ENCODE data around the gene FRMD4A.

Gene FRMD4A

GRCh38 chr10:13949844-13950542 lies 380.7 kb downstream of the FRMD4A start:
- Mint-ChIP-seq H3K36me3 (ENCODE audit: insufficient read depth) (no peaks in the 10 kb centered on the region), H3K4me1 (ENCODE audit: low read depth in 2 of 2) (no peaks in the 10 kb centered on the region), H3K27ac (no peak overlapping the region), H3K4me3 (no peak overlapping the region), H3K27me3 (peaks cover 7 to 9% of the 10 kb centered on the region in 2 donors), H3K9me3 (no peaks in the 10 kb centered on the region)
- ATAC-seq (replicated peaks) (no peak), DNase-seq (no peak)

- Mint-ChIP-seq H3K4me3 (no peak overlapping the region), H3K27ac (no peak overlapping the region), H3K9me3 (no peaks in the 10 kb centered on the region), H3K36me3 (ENCODE audit: insufficient read depth) (no peaks in the 10 kb centered on the region), H3K4me1 (ENCODE audit: low read depth in 2 of 2) (no peaks in the 10 kb centered on the region), H3K27me3 (peaks cover 4 to 26% of the 10 kb centered on the region in 2 donors)
- DNase-seq, result no peak
- no peak for ATAC-seq (replicated peaks)
These were observed 384.6 kb downstream of the FRMD4A start for GRCh38 chr10:13946209-13946460.

GRCh38 chr10:13945390-13946208 lies 385.1 kb downstream of the FRMD4A start:
- Mint-ChIP-seq H3K9me3 (no peaks in the 10 kb centered on the region), H3K4me3 (no peak overlapping the region), H3K27ac (no peak overlapping the region), H3K27me3 (peaks cover 0 to 21% of the 10 kb centered on the region in 2 donors), H3K36me3 (ENCODE audit: insufficient read depth) (no peaks in the 10 kb centered on the region), H3K4me1 (ENCODE audit: low read depth in 2 of 2) (no peaks in the 10 kb centered on the region)
- DNase-seq (no peak), ATAC-seq (replicated peaks) (no peak)

GRCh38 chr10:13944823-13945222 lies 385.9 kb downstream of the FRMD4A start:
- no peaks in the 10 kb centered on the region for H3K36me3 Mint-ChIP-seq (ENCODE audit: insufficient read depth)
- H3K9me3 Mint-ChIP-seq, result no peaks in the 10 kb centered on the region
- H3K27ac Mint-ChIP-seq, result no peak overlapping the region
- no peak for DNase-seq
- no peaks in the 10 kb centered on the region for H3K4me1 Mint-ChIP-seq (ENCODE audit: low read depth in 2 of 2)
- H3K27me3 Mint-ChIP-seq, result peaks cover 0 to 18% of the 10 kb centered on the region in 2 donors
- no peak overlapping the region for H3K4me3 Mint-ChIP-seq
- ATAC-seq (replicated peaks), result no peak

- no peaks in the 10 kb centered on the region for H3K36me3 Mint-ChIP-seq (ENCODE audit: insufficient read depth)
- no peaks in the 10 kb centered on the region for H3K4me1 Mint-ChIP-seq (ENCODE audit: low read depth in 2 of 2)
- no peaks in the 10 kb centered on the region for H3K9me3 Mint-ChIP-seq
- DNase-seq (no peak), ATAC-seq (replicated peaks) (no peak)
- H3K27ac Mint-ChIP-seq, result no peak overlapping the region
- no peak overlapping the region for H3K4me3 Mint-ChIP-seq
- H3K27me3 Mint-ChIP-seq, result peaks cover 0 to 19% of the 10 kb centered on the region in 2 donors
These were observed 386.9 kb downstream of the FRMD4A start for GRCh38 chr10:13943735-13944398.

GRCh38 chr10:13942035-13942434 lies 388.7 kb downstream of the FRMD4A start:
- Mint-ChIP-seq H3K27ac (no peak overlapping the region), H3K4me3 (no peak overlapping the region), H3K36me3 (ENCODE audit: insufficient read depth) (no peaks in the 10 kb centered on the region), H3K4me1 (ENCODE audit: low read depth in 2 of 2) (no peaks in the 10 kb centered on the region), H3K27me3 (peaks cover 0 to 36% of the 10 kb centered on the region in 2 donors), H3K9me3 (no peaks in the 10 kb centered on the region)
- DNase-seq (no peak), ATAC-seq (replicated peaks) (no peak)

GRCh38 chr10:13939391-13939790 lies 391.3 kb downstream of the FRMD4A start:
- Mint-ChIP-seq H3K27me3 (peaks cover 4 to 55% of the 10 kb centered on the region in 2 donors), H3K4me1 (ENCODE audit: low read depth in 2 of 2) (peaks cover 0 to 2% of the 10 kb centered on the region in 2 donors), H3K27ac (no peak overlapping the region), H3K4me3 (no peak overlapping the region), H3K36me3 (ENCODE audit: insufficient read depth) (no peaks in the 10 kb centered on the region), H3K9me3 (no peaks in the 10 kb centered on the region)
- ATAC-seq (replicated peaks) (no peak), DNase-seq (no peak)

GRCh38 chr10:13938950-13939349 lies 391.8 kb downstream of the FRMD4A start:
- H3K27ac Mint-ChIP-seq, result no peak overlapping the region
- no peak overlapping the region for H3K4me3 Mint-ChIP-seq
- no peaks in the 10 kb centered on the region for H3K9me3 Mint-ChIP-seq
- no peak for ATAC-seq (replicated peaks)
- no peaks in the 10 kb centered on the region for H3K36me3 Mint-ChIP-seq (ENCODE audit: insufficient read depth)
- peaks cover 0 to 2% of the 10 kb centered on the region in 2 donors for H3K4me1 Mint-ChIP-seq (ENCODE audit: low read depth in 2 of 2)
- DNase-seq, result no peak
- H3K27me3 Mint-ChIP-seq, result peaks cover 4 to 57% of the 10 kb centered on the region in 2 donors

GRCh38 chr10:13936826-13937225 lies 393.9 kb downstream of the FRMD4A start:
- DNase-seq (no peak), ATAC-seq (replicated peaks) (no peak)
- Mint-ChIP-seq H3K4me3 (no peak overlapping the region), H3K27ac (no peak overlapping the region), H3K9me3 (no peaks in the 10 kb centered on the region), H3K36me3 (ENCODE audit: insufficient read depth) (no peaks in the 10 kb centered on the region), H3K4me1 (ENCODE audit: low read depth in 2 of 2) (peaks cover 0 to 2% of the 10 kb centered on the region in 2 donors), H3K27me3 (peaks cover 4 to 59% of the 10 kb centered on the region in 2 donors)

GRCh38 chr10:13930120-13930519 lies 400.6 kb downstream of the FRMD4A start:
- H3K27ac Mint-ChIP-seq, result no peak overlapping the region
- H3K4me3 Mint-ChIP-seq, result no peak overlapping the region
- DNase-seq, result peak in 1 of 3 experiments; percentile 4

GRCh38 chr10:13928451-13928850 lies 402.3 kb downstream of the FRMD4A start:
- Mint-ChIP-seq H3K9me3 (no peaks in the 10 kb centered on the region), H3K36me3 (ENCODE audit: insufficient read depth) (no peaks in the 10 kb centered on the region), H3K27me3 (peaks cover 9 to 46% of the 10 kb centered on the region in 2 donors), H3K27ac (no peak overlapping the region), H3K4me1 (ENCODE audit: low read depth in 2 of 2) (peaks cover 5% of the 10 kb centered on the region in 2 donors), H3K4me3 (no peak overlapping the region)
- ATAC-seq (replicated peaks), result no peak
- DNase-seq, result no peak

More at GRCh38 chr10:13930120-13930519, 400.6 kb downstream of the FRMD4A start:
- peaks cover 9 to 49% of the 10 kb centered on the region in 2 donors for H3K27me3 Mint-ChIP-seq
- peak; percentile 70 for ATAC-seq (replicated peaks)
- H3K4me1 Mint-ChIP-seq (ENCODE audit: low read depth in 2 of 2), result peaks cover 5% of the 10 kb centered on the region in 2 donors
- no peaks in the 10 kb centered on the region for H3K9me3 Mint-ChIP-seq
- H3K36me3 Mint-ChIP-seq (ENCODE audit: insufficient read depth), result no peaks in the 10 kb centered on the region

GRCh38 chr10:13925971-13926780 lies 404.5 kb downstream of the FRMD4A start:
- DNase-seq (no peak), ATAC-seq (replicated peaks) (no peak)
- H3K4me3 Mint-ChIP-seq, result no peak overlapping the region
- no peaks in the 10 kb centered on the region for H3K36me3 Mint-ChIP-seq (ENCODE audit: insufficient read depth)
- no peaks in the 10 kb centered on the region for H3K9me3 Mint-ChIP-seq
- peaks cover 5% of the 10 kb centered on the region in 2 donors for H3K4me1 Mint-ChIP-seq (ENCODE audit: low read depth in 2 of 2)
- H3K27ac Mint-ChIP-seq, result no peak overlapping the region
- H3K27me3 Mint-ChIP-seq, result peaks cover 9 to 31% of the 10 kb centered on the region in 2 donors

- Mint-ChIP-seq H3K27me3 (peaks cover 9 to 19% of the 10 kb centered on the region in 2 donors), H3K27ac (no peak overlapping the region)
These were observed 406.5 kb downstream of the FRMD4A start for GRCh38 chr10:13924040-13924725.

More at GRCh38 chr10:13924040-13924725, 406.5 kb downstream of the FRMD4A start:
- ATAC-seq (replicated peaks) (no peak), DNase-seq (no peak)
- no peak overlapping the region for H3K4me3 Mint-ChIP-seq
- no peaks in the 10 kb centered on the region for H3K4me1 Mint-ChIP-seq (ENCODE audit: low read depth in 2 of 2)
- no peaks in the 10 kb centered on the region for H3K9me3 Mint-ChIP-seq
- no peaks in the 10 kb centered on the region for H3K36me3 Mint-ChIP-seq (ENCODE audit: insufficient read depth)
